ENCODE results near the gene STPG1. TPM values are rescaled to one million over a fixed set of nuclear protein-coding genes. Genes with fewer than 3 reads are reported as not detected.

STPG1 gene
- total and polyA plus RNA-seq, 5 experiments from 2014 or later, result 4.1 to 6.8 (median 5.9) TPM

DNA sequence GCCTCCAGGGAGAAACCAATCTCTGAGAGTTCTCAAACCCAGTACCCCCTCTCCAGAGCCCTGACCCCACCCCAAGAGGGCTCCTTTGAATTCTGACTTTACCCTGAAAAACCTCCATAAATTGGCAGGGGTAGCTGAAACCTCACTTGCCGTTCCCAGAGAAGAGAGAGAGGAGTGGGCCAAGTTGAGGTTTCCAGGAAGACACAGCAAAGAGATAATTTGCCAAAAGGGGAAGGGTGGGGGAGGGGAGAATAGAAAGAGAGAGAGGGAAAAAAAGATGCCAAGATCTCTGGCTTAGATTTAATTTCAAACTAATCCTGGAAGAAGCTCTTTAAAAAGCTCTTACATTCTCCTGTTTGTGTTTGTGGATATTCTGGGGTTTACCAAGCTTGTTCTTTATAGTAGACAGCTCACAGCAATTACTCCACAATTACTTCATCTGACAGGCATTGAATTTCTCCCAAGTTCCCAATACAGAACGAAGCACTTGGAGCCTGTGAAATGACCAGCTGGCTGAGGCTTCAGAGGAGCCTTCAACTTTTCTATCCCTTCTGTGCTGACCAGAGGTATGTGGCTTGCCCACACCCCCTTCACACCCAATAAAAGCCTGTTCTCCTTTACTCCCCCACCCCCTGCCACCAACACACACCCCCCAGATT is 95.5 kb downstream of the STPG1 start:
- peaks cover 33 to 49% (median 44%) of the 10 kb centered on the region in 4 donors for H3K4me1 Mint-ChIP-seq
- H3K27ac Mint-ChIP-seq, result peak overlapping the region in 1 of 10 donors; percentile 9

DNA sequence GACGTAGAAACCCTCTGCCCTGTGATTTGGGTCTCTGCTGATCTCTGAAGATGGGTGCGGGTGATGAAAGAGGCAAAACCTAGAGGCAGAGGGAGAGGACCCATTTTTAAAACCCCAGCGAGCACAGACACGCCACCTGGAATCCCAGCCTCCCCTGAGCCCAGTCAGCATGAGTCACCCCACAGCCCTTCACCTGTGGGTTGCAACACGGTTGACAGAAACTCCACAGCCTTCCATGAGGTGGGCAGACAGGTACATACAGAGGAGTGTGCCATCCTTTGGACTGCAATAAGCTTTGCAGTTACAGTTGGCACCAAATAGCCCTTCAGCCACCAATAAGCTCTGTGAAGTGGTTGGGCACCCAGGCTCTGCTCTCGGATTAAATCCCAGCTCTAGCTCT is 96.5 kb downstream of the STPG1 start:
- H3K9me3 Mint-ChIP-seq, result no peaks in the 10 kb centered on the region
- peaks cover 10 to 43% (median 26%) of the 10 kb centered on the region in 5 donors for H3K27me3 Mint-ChIP-seq
- DNase-seq (no peak), ATAC-seq (no peak)
- peaks cover 27 to 40% (median 35%) of the 10 kb centered on the region in 4 donors for H3K4me1 Mint-ChIP-seq
- no peak overlapping the region for H3K4me3 Mint-ChIP-seq
- POLR2A ChIA-PET, result no interaction called here
- H3K27ac Mint-ChIP-seq, result no peak overlapping the region
- no peaks in the 10 kb centered on the region for H3K36me3 Mint-ChIP-seq

More for the DNA sequence above, 95.5 kb downstream of the STPG1 start:
- Mint-ChIP-seq H3K4me3 (peak overlapping the region in 8 of 10 donors; percentile 10 to 90 (median 36)), H3K36me3 (no peaks in the 10 kb centered on the region), H3K27me3 (peaks cover 10 to 46% (median 26%) of the 10 kb centered on the region in 5 donors), H3K9me3 (no peaks in the 10 kb centered on the region)
- POLR2A ChIA-PET, result no interaction called here
- DNase-seq (no peak), ATAC-seq (no peak)

DNA sequence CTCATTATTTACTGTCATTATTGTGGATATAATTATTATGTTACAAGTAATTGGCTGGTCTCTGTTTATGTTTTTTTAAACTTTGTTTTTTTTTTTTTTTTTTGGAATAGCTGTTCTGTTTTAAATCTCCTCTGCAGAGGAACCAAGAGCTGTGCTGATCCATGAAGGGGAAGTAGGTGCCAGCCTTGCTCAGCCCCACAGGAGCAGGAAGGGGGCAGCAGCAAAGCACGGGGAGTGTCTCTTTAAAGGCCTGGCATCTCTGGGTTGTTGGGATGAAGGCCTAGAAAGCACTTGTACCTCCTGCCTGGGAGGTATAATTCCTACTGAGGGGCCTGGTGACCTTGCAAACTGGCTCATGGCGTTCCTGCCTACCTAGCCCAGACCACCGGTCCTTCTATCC is 96.9 kb downstream of the STPG1 start:
- H3K27me3 Mint-ChIP-seq, result peaks cover 10 to 43% (median 26%) of the 10 kb centered on the region in 5 donors
- DNase-seq, result no peak
- no peaks in the 10 kb centered on the region for H3K9me3 Mint-ChIP-seq
- no peak overlapping the region for H3K27ac Mint-ChIP-seq
- POLR2A ChIA-PET, result interaction anchor here (0.7 kb wide), 1 partner anchor 108 kb away, joined by 4 read pairs; no protein-coding TSS in a partner anchor
- H3K4me1 Mint-ChIP-seq, result peaks cover 27 to 36% (median 35%) of the 10 kb centered on the region in 4 donors
- ATAC-seq, result no peak
- no peaks in the 10 kb centered on the region for H3K36me3 Mint-ChIP-seq
- no peak overlapping the region for H3K4me3 Mint-ChIP-seq

DNA sequence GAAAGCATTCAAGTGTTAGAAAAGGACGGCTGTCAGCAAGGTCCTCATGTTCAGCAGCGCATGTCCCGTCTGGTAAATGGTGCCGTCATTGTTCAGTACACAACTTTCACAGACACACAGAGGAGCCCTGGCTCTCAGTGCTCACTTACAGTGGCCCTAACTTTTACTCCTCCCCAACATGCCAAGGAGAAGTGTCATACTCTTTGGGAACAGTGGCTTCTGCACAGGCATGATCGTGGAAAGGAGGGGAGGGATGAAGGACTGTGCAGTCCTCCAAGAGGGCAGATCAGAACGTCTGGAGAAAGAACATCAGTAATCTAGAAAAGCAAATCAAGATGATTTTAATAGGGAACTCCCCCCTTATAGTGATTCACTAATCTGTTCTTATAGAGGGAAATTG is 98.2 kb downstream of the STPG1 start:
- H3K4me3 Mint-ChIP-seq, result no peak overlapping the region
- peaks cover 10 to 38% (median 21%) of the 10 kb centered on the region in 5 donors for H3K27me3 Mint-ChIP-seq
- H3K4me1 Mint-ChIP-seq, result peaks cover 20 to 24% (median 22%) of the 10 kb centered on the region in 4 donors
- POLR2A ChIA-PET, result no interaction called here
- ATAC-seq (no peak), DNase-seq (no peak)
- no peaks in the 10 kb centered on the region for H3K9me3 Mint-ChIP-seq
- no peaks in the 10 kb centered on the region for H3K36me3 Mint-ChIP-seq
- H3K27ac Mint-ChIP-seq, result no peak overlapping the region

DNA sequence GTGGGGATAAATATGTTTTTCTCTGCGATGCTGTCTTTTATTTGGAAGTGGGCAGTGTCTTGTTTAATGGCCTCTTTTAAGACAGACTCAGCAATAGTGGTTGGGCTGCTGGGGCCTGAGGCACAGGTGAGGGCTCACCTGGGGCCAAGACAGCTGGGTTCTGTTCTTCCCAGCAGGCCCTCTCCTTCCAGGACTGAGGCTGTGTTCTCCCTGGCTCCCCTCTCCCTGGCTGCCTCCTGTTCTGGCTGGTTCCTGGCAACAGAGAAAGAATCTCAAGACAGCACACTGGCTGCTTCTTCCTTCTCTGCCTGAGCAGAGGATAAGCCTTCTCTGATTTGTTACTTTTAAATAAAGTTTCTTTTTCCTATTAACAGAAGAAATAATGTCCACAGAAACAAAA is 101.8 kb downstream of the STPG1 start:
- Mint-ChIP-seq H3K4me3 (no peak overlapping the region), H3K27me3 (peaks cover 5 to 13% (median 7%) of the 10 kb centered on the region in 5 donors), H3K9me3 (no peaks in the 10 kb centered on the region), H3K36me3 (no peaks in the 10 kb centered on the region), H3K4me1 (no peaks in the 10 kb centered on the region), H3K27ac (no peak overlapping the region)
- DNase-seq (no peak), ATAC-seq (no peak)
- POLR2A ChIA-PET, result no interaction called here

DNA sequence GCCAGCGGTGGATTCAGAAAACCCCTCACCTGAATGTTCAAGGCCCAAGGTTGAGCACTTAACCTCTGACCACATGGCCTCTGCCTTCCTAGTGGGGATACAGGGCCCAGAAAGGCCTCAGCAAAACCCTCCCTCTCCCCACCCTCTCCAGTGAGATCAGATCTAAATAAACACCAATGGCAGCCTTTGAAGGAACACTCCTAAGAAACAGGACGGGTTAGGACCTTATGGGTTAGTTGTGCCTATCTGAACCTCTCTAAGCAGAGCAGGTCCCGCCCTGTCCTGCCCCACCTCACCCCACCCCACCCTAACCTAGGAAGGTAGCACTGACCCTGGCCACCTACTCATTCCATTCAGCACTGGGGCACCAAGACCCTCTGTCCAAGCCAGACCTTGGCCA is 102.3 kb downstream of the STPG1 start:
- no peak for ATAC-seq
- H3K27me3 Mint-ChIP-seq, result peaks cover 5 to 12% (median 9%) of the 10 kb centered on the region in 5 donors
- H3K36me3 Mint-ChIP-seq, result no peaks in the 10 kb centered on the region
- H3K27ac Mint-ChIP-seq, result no peak overlapping the region
- H3K9me3 Mint-ChIP-seq, result no peaks in the 10 kb centered on the region
- POLR2A ChIA-PET, result no interaction called here
- H3K4me3 Mint-ChIP-seq, result no peak overlapping the region
- DNase-seq, result no peak
- H3K4me1 Mint-ChIP-seq, result no peaks in the 10 kb centered on the region

DNA sequence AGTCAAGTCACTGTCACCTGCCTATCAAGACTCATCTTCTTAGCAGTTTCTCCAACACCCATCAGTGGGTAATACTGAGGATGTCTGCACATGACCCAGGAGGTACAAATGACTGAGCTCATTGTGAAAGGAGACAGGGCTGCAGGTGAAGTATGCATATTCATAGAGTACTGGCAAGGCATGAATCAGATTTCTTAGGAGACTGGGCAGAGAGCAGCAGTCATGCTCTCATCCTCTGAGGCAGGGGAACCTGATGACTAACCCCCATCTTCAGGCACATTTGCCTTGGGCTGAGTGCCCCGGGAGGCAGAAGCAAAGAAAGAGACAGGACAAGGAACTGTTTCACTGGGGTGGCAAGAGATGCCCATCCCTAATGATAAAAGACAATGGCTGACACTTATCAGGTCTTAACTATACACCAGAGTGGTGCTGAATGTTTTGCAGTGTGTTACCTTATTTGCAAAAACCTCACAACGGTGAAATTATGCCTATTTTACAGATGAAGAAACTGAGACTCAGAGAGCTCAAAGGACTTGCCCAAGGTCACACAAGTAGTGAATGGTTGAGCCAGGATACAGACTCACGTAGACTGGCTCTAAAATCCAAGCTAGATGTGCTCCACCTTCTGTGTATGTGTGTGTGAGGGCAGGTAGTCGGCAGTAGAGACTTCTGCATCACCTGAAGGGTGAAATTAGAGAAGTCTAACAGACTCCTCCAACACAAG is 103.7 kb downstream of the STPG1 start:
- ATAC-seq (no peak), DNase-seq (no peak)
- POLR2A ChIA-PET, result interaction anchor here (1.8 kb wide), 1 partner anchor 11 kb away, joined by 4 read pairs; no protein-coding TSS in a partner anchor
- no peak overlapping the region for H3K27ac Mint-ChIP-seq
- peaks cover 6 to 16% (median 11%) of the 10 kb centered on the region in 5 donors for H3K27me3 Mint-ChIP-seq
- no peaks in the 10 kb centered on the region for H3K36me3 Mint-ChIP-seq
- no peak overlapping the region for H3K4me3 Mint-ChIP-seq
- peaks cover 0 to 2% (median 0%) of the 10 kb centered on the region in 4 donors for H3K4me1 Mint-ChIP-seq
- H3K9me3 Mint-ChIP-seq, result no peaks in the 10 kb centered on the region

DNA sequence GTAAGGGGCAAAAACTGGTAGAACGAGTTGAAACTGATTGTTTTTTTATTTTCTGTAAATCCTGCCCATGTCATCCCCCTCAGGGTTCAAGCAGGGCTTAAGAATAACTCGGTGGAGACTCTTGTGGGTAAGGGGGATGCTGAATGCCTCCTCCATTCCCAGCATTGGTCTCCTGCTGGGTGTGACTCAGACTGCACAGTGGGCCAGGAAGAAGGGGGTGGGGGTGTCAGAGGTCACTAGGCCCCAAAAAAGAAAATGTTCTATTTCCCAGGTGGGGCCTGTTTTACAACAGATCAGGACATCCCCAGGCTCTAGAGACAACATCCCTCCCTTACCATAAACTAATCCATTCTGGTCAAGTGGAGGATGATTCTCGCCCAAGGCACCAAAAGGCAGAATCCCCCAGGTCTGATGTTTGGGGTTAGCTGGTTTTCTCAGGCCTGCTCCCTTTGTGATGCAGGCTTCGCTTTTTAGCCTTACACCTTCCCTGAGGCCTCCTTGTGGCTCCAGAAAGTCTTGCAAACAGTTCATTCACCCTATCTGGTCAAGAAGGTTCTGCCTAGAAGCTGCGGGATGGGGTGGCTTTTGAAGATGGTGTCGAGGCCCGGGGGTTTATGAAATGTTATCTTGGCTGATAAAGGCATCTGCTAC is 105.1 kb downstream of the STPG1 start:
- POLR2A ChIA-PET, result no interaction called here
- Mint-ChIP-seq H3K27ac (no peak overlapping the region), H3K36me3 (no peaks in the 10 kb centered on the region), H3K4me1 (peaks cover 0 to 2% (median 0%) of the 10 kb centered on the region in 4 donors), H3K4me3 (no peak overlapping the region), H3K9me3 (no peaks in the 10 kb centered on the region), H3K27me3 (peaks cover 6 to 16% (median 11%) of the 10 kb centered on the region in 5 donors)
- ATAC-seq, result no peak
- no peak for DNase-seq

Other genes starting within 250 kb of the STPG1 start
- 1 to 10 TPM; 4.6 to 5.5 TPM for gene IFNLR1, start 226.5 kb downstream of the STPG1 start, total RNA-seq
- gene IFNLR1, start 226.5 kb downstream of the STPG1 start, polyA plus RNA-seq, result 1 to 10 TPM in 1 of 3 donors, under 1 TPM in 2; 0.77 to 2.2 (median 0.82) TPM
- not detected for gene GRHL3, start 94.4 kb downstream of the STPG1 start, total RNA-seq
- not detected for gene GRHL3, start 94.4 kb downstream of the STPG1 start, polyA plus RNA-seq
- 10 to 100 TPM; 58.3 to 59.3 TPM for gene NIPAL3, start 2.0 kb upstream of the STPG1 start, total RNA-seq
- gene NIPAL3, start 2.0 kb upstream of the STPG1 start, polyA plus RNA-seq, result 10 to 100 TPM; 57.5 to 90.4 (median 89.5) TPM
- gene RCAN3, start 89.1 kb upstream of the STPG1 start, total RNA-seq, result 100 to 1,000 TPM; 212 to 217 TPM
- gene RCAN3, start 89.1 kb upstream of the STPG1 start, polyA plus RNA-seq, result 100 to 1,000 TPM; 103 to 152 (median 150) TPM
- under 1 TPM in 1 of 2 experiments, not detected in 1; 0.21 TPM for gene NCMAP, start 142.3 kb upstream of the STPG1 start, total RNA-seq
- under 1 TPM in 2 of 3 donors, not detected in 1; 0.03 to 0.09 TPM for gene NCMAP, start 142.3 kb upstream of the STPG1 start, polyA plus RNA-seq
- 100 to 1,000 TPM; 258 to 275 TPM for gene SRRM1, start 229.5 kb upstream of the STPG1 start, total RNA-seq
- gene SRRM1, start 229.5 kb upstream of the STPG1 start, polyA plus RNA-seq, result 100 to 1,000 TPM; 122 to 245 (median 197) TPM